GM19372 (cell line): ENCODE measurements around the gene FARP2.
"Not testable (repeated sequence)": the region's sequence is repeated elsewhere in the genome, so short reads cannot be mapped to it uniquely, and the experiment has no call there.

Experiments
- ATAC-seq: cut with Tn5 transposase; IDR thresholded peaks from one replicate; pipeline ENCODE4 v1.9.1; 2021; ENCODE audit warnings: mild to moderate bottlenecking, low read depth, moderate library complexity; ENCODE audit not compliant: unreplicated experiment

Gene FARP2

DNA sequence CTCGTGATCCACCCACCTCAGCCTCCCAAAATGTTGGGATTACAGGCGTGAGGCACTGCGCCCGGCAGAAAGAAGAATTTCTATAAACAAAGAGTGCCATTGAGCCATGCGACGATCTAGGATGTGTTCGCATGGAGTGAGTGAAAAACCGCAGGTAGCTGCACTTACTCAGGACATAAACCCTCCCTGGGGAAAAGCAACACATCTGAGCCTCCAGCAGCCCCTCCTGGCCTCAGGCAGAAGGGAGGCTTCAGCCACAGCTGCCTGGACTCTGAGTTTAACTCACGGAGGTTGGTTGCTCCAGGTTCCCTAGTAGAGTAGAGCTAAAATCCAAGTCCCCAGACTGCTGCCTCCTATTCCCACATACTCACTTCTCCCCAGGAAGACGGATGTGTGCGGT is 163.6 kb downstream of the FARP2 start:
- ATAC-seq: no peak

DNA sequence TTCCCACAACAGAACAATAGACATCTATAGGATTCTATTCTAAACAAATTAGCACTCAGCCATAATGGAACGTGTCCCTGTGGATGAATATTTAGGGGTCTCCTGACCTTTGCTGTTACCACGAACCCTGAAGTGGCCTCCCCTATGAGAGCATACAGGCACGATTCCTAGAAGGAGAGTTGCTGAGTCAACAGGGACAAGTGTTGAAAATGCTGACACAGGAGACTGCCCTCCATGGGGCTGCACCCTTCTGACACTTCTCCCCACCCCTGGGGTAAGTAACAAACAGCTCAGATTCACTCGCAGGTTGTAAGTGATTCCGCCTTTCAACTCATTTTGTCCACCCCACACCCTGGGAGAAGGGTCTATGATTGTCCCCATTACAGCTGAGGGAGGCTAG is 166.4 kb downstream of the FARP2 start:
- ATAC-seq: no peak

DNA sequence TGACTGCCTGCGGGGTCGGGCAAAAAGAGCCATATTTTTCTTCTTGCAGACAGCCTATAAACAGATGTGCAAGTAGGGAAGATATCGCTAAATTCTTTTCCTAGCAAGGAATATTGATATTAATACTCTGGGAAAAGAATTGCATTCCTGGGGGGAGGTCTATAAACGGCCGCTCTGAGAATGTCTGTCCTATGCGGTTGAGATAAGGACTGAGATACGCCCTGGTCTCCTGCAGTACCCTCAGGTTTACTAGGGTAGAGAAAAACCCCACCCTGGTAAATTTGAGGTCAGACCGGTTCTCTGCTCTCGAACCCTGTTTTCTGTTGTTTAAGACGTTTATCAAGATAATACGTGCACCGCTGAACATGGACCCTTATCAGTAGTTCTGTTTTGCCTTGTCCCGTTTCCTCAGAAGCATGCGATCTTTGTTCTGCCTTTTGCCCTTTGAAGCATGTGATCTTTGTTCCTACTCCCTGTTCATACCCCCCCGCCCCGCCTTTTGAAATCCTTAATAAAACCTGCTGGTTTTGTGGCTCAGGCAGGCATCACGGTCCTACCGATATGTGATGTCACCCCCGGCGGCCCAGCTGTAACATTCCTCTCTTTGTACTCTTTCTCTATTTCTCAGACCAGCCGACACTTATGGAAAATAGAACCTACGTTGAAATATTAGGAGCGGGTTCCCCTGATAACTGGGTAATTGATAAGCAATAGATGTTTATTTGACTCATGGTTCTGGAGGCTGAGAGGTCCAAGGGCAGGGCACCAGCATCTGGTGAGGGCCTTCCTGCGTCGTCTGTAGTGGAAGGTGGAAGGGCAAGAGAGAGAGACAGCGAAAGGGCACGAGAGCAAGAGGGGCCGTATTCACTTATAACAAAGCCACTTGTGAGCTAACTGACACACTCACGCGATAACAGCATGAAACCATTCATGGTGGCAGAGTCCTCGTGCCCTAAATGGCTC is 170.0 kb downstream of the FARP2 start:
- ATAC-seq: not testable (repeated sequence)

DNA sequence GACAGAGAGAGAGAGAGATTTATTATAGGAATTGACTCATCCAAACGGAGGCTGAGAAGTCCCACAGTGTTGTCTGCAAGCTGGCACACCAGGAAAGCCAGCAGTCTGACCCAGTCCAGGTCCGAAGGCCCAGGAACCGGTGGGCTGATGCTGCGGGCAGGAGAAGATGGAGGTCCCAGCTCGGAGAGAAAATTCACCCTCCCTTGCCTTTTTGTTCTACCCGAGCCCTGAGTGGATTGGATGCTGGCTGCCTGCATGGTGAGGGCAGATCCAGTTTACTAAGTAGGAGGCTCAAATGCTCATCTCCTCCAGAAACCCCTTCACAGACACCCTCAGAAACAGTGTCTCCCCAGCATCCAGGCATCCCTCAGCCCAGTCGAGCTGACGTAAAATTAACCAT is 174.5 kb downstream of the FARP2 start:
- no peak for ATAC-seq

DNA sequence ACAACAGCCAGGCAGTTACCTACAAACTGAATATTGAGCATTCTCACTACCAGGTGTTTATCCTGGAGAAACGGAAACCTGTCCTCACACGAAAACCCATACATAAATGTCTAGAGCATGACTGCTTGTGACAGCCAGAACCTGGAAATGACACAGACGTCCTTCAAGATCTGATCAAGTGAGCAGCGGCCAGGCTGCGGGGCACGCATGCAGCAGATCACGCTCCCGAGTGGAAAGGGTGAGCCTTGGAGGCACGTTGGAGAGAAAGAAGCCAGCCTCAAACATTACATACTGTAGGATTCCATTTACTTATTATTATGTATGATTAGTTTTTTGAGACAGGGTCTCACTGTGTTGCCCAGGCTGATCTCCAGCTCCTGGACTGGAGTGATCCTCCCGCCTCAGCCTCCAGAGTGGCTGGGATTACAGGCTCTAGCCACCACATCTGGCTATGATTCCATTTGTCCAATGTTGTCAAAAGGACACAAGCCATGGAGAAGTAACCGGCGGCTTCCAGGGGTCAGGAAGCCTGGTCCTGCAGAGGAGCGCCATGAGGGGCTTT is 175.2 kb downstream of the FARP2 start:
- ATAC-seq: no peak

DNA sequence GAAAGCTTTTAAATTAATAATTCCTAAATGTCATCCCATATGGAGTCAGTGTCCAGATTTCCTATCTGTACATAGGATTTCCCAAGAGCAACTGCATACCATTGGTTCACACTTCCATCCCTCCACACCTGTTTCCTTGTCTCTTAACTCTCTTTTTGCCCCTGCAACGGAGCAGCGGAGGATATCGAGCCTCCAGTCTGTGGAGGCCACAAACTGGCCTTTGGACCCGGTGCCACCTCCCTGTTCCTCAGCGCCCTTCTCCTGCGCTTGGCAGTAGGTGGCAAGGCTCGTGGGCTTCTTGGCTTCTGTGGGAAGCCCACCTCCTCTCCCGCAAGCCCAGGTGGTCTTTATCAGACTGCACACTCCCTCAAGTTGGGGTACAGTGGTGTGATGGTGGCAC is 176.1 kb downstream of the FARP2 start:
- no peak for ATAC-seq

DNA sequence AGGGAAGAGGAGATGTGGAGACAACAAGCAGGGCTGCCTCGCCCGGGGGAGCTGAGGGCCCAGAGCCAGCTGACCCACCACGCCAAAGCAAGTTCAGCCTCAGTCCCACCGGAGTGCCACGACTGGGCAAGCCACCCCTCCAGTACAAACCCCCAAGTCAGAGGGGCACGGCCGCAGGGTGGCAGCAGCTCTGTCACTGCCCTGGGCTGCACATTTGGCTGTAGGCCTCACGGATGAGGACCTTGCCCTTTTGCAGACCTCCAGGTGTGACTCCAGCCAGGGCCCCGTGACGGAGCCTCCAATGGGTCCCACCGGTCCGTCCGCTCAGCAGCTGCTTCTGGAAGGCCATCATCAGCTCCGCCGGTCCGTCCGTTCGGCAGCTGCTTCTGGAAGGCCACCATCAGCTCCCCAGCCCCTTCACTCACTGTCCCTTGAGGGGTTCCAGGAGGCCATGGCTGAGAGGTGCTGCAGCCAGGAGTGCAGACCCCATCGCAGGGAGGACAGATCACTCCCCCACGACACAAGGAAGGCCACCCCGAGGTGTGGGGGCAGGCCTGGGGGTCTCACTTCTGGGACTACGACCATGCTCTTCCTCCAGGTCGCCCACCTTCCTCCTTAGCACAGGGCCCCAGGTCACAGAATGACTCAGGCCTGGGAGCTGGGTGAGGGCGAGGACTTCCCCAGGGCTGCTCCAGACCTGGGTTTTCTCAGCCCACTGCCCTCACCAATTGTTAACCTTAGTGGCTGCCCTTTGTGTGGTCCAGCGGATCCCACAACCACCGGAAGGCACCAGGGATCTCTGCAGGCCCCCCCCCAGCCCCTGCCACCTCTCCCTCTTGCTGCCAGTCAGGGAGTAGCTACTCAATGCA is 176.9 kb downstream of the FARP2 start:
- no peak for ATAC-seq

DNA sequence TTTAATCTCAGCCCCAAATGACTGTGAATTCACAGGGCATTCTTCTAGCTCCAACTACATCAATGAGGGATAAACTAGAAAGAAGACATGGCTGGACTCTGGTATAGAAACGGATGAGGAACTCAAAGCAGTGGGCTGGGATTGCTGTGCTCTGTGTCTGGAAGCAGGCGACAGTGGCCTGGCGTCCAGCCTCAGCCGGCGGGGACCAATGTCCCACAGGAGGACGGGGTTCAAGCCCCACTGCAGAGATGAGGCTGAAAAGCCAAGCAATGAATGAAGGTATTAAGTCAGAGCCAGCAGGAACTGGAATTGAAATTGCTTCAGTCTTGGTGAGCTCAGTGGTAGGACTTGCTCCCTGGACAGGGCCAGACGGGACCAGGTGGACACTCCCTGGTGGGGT is 178.2 kb downstream of the FARP2 start:
- no peak for ATAC-seq

DNA sequence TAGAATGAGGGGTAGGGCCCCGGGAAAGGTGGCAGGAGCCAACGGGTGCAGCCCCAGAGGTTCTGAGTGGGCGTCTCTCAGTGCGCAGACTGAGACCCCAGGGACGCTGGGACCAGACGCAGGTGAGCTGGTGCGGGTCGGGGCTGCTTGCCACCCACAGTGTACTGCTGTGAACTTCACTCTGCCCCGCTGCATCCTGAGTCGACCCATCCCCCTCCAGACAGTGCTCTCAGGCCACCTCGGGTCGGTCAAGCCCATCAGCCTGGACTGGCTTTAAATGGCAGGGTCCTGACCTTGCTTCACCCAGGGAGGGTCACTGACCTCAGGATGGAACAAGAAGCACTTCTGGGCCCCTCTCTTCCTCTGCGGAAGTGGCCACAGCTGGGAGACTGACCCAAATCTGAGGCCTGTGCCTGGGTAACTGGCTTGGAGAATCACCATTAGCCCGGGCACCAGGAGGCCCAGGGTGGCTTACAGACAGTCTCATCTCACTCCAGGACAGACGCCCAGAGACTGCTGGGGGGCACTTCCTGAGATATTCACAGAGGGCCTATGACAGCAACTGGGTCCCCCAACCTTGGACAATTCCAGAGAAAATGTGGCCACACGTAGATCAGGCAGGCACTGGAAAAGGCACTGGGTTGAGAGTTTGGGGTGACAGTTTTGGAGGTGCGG is 178.8 kb downstream of the FARP2 start:
- no peak for ATAC-seq

DNA sequence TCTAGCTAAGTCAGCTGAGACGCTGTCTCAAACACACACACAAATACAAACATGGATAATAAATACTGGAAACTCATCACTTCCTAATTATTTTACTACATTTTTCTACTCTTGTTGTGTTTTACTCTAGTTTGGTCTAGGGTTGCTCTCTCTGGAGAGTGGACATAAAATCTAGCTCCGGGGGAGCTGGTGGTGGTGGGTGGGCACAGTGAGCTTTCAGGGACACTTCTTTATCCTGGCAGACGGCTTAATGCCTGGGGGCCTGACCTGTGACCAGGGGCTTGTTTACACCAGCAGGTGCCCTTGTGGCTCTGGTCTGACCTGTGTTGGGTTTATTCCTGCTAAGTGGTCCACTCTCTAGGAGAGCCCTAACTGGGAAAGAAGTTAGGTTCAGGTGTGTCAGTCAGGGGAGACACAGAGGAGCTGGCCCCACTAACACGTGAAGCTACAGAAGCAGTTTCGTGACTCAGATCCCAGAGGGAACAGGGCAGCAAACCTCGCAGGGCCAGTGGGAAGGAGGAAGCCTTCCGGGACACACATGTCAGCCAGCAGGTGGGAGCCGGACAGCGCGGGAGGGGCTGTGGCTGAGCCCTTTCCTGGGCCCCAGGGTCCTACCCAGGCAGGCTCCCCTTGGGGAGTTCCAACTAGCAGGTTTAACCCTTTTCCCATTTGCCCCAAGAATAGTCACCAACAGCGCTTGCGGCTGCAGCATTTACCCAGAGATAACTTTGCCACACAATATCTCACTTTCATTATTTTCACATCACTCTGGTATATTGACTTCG is 180.0 kb downstream of the FARP2 start:
- ATAC-seq: no peak

DNA sequence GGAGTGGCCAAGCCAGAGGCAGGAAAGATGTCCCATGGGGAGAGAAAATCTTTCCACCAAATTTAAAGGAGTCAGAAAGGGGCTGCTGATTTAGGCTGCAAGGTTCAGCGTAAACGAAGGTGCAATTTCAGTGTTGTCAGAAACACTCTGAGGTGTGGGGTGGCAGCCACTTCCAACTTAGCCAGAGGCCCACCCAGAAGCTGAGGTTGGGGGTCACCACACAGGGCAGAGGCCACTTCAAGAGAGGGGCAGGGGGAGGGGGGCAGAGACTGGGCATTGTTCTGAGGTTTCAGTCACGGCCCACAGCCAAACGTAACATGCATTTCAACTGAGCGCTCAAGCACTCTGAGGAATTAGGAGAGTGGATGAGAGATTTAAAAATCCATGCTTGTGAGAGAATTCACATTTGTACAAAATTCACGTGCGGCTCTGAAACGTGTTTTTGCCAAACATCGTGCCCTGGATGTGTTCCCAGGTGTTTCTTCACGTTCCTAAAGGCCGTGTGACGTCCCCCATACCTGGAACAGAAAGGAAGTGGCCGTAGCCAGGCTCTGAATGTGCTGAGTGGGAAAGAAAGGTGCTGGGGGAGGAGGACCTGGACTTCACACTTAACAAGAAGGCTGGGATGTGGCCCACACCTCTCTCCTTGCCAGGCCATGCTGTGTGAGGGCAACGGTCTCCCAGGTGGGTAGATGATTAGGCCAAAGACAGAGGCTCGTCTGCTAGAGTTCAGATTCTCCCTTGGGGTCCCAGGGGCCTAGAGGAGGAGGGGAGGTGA is 182.9 kb downstream of the FARP2 start:
- ATAC-seq: no peak

DNA sequence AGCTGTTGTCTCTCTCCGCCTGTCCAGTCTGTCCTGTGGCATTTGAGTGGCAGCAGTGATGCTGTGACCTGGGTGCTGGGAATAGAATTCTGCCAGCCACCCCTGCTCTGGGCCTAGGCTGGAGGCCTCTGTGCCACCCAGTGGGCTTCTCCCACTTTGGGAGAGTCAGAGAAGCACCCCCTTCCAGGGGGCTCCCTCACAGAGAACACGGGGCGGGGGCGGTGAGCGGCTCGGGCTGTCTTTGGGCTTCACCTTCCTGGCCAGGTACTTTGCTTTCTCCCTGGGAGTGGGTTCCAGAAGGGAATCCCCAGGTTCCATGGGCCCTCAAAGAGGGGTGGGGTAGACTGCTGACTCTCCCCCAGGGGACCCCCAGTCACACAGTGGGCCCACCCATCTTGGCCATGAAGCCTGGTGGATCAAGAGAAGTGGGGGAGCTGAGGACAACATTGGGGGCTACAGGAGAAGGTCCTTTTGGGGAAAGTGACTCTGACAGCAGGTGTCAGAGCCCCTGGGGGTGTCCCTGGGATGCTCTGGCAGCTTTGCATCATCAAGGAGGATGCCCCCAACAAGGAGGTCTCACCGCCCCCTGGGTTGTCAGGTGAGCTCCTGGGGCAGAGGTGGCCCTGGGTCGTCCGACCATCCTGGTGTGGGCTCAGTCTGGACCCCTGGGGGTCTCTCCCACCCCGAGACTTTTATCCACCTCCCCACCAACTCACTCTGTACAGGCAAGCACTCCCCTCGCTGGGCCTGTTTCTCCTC is 183.7 kb downstream of the FARP2 start:
- no peak for ATAC-seq

DNA sequence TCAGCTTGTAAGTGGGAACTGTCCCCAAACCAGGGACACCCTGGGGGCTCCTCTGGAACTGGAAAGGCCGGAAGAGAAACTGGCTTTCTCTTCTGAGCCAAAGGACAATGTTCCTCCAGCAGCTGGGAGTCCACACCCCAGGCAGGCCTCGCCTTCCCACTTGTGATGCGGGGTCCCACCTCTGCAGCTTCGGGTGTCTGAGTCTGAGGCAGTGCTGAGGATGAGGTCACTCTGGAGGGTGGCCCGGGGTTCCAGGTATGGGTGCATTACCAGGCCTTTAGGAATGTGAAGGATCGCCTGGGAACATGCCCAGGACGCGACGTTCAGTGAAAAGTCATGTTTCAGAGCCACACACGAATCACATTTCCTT is 184.3 kb downstream of the FARP2 start:
- no peak for ATAC-seq

DNA sequence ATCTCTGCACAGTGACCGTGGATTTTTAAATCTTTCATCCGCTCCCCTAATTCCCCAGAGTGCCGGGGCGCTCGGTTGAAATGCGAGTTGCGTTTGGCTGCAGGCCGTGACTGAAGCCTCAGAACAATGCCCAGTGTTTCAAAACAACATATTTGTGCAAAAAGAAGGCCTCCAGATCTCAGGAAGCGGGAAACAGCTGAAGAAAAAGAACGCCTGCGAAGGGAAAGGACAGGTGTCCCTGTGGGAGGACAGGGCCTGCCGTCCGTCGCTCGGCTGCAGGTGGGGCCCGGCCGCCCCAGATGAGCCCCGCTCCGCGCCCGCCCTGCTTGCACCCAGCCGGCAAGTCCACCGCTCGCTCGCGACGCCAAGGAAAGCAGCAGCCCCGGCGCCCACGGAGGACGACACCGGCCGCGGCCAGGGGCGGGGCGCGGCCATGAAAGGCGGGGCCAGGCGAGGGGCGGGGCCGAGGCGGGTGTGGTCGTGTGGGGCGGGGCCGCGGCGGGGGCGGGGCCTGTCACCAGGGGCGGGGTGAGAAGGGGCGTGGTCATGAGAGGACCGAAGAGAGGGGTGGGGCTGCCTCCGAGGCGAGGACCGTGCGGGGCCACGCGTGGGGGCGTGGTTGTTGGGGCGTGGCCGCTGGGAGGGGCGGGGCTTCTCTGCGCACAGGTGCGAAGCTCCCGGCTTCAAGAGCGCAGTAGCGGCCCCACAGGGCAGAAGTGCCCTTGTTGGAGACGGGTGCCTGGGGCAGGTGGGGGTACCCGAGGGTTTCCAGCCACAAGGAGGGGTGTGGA is 184.9 kb downstream of the FARP2 start:
- no peak for ATAC-seq

DNA sequence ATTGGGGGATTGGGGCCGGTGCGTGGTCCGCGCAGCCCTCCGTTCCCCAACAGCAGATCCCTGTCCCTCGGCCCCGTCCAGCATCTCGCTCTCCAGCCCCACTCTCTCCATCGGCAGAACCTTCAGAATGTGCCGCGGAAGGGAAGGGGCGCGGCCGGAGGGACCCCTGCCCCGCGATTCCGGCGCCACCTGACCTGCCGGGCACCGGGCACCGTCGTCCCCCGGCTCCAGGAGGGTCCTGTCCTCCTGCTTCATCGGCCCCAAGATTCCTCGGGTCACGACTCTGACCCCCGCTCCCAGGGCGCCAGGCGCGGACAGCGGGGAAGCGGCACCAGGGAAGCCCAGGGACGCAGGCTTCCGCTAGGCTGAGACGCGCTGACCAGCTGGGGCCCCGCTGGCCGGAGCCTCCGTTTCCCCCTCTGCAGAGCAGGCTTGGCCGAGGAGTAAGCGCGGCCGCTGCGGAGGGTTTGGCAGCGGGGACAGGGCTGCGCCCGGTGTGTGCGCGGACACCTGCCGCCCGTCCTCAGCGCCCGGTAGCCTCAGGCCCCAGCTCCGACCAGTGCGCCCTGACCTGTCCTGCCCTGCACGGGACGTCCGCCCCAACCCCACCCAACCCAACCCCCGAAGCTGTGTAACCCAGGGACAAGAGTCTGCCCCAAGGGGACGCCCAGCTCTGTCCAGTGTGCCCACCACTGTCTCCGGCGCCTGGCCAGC is 185.6 kb downstream of the FARP2 start:
- ATAC-seq: no peak

DNA sequence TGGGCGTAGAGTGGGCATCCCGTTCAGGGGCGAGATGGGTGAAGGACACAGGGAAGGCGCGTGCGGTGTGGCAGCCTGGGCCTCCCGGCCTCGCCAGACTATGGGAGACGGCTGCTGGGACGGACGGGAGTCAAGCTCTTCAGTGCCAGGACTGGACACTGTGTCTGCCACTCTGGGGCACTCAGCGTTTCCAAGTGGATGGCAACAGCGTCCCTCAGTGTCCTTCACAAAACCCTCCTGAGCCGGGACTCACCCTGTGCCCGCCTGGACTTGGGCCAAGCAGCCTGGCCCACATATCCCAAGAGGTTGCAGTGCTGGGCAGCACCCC is 186.2 kb downstream of the FARP2 start:
- ATAC-seq: no peak
